A673 (cell line): ENCODE results near the gene MRPS18A.

Experiments used
- CTCF ChIP-seq: fragments of 300-800, 200-600 bp; sonication (generic); conservative IDR thresholded peaks from 2 replicates; pipeline ENCODE4 v1.5.1; 2017; ENCODE audit warnings: low read depth, mild to moderate bottlenecking, antibody characterized with exemption, low read length, moderate library complexity, mixed read lengths
- EZH2 ChIP-seq: fragments of 200-600 bp; sonication (generic); IDR thresholded peaks from 2 replicates; pipeline ENCODE4 v1.6.1; 2017; ENCODE audit warnings: borderline replicate concordance, low read depth, mild to moderate bottlenecking, mixed read lengths, antibody characterized with exemption, low read length; ENCODE audit not compliant: poor library complexity, severe bottlenecking

GRCh38 chr6:43624786-43625288 is 62.8 kb downstream of the MRPS18A start:
- TF ChIP-seq CTCF = no peak
- TF ChIP-seq EZH2 = no peak
